WTC11 (cell line): ENCODE data around the gene ZBP1. TPM values are rescaled to one million over a fixed set of nuclear protein-coding genes. Genes with fewer than 3 reads are reported as not detected.

Experiments
- ATAC-seq: fragments of 200-7000 bp; cut with Tn5 transposase; 2 replicates; pipeline ENCODE4 v1.10.0; 2021; ENCODE audit warnings: mild to moderate bottlenecking, moderate library complexity
- CTCF ChIA-PET: fragments of 300-600 bp; sonication (Branson Sonifier 250); formaldehyde crosslinking; loops from one replicate; lab custom pipeline; 2021; ENCODE audit warnings: antibody characterized with exemption; lab: Charles Lee
- POLR2A ChIA-PET: fragments of 350-600 bp; sonication (Branson Sonifier 250); formaldehyde crosslinking; loops from one replicate; lab custom pipeline; 2021; ENCODE audit warnings: antibody characterized with exemption; lab: Charles Lee
- DNase-seq: peaks from one replicate; pipeline ENCODE4 v3.0.0; 2021; ENCODE audit warnings: low spot score
- H3K27ac Mint-ChIP-seq: 2 replicates; pipeline ENCODE4 v1.8.0; 2021; ENCODE audit warnings: mixed read lengths
- H3K27me3 Mint-ChIP-seq: 2 replicates; pipeline ENCODE4 v1.8.0; 2021; ENCODE audit warnings: low read depth, mild to moderate bottlenecking, moderate library complexity, mixed read lengths
- H3K36me3 Mint-ChIP-seq: 2 replicates; pipeline ENCODE4 v1.8.0; 2021; ENCODE audit warnings: mixed read lengths
- H3K4me1 Mint-ChIP-seq: 2 replicates; pipeline ENCODE4 v1.8.0; 2022; ENCODE audit warnings: mixed read lengths
- H3K4me3 Mint-ChIP-seq: 2 replicates; pipeline ENCODE4 v1.8.0; 2021; ENCODE audit warnings: mild to moderate bottlenecking, moderate library complexity, mixed read lengths
- H3K9me3 Mint-ChIP-seq: 2 replicates; pipeline ENCODE4 v1.8.0; 2021; ENCODE audit warnings: mixed read lengths
- ATF1 ChIP-seq: sonication (generic); formaldehyde crosslinking; IDR thresholded peaks from 2 replicates; pipeline ENCODE4 v1.8.1; 2023; ENCODE audit warnings: mild to moderate bottlenecking, moderate library complexity, missing genetic modification reagents
- HMGXB4 ChIP-seq: sonication (generic); formaldehyde crosslinking; IDR thresholded peaks from 2 replicates; pipeline ENCODE4 v1.8.1; 2023; ENCODE audit warnings: mild to moderate bottlenecking, moderate library complexity, missing genetic modification reagents
- MLX ChIP-seq: sonication (generic); formaldehyde crosslinking; IDR thresholded peaks from 2 replicates; pipeline ENCODE4 v1.8.1; 2023; ENCODE audit warnings: mild to moderate bottlenecking, missing genetic modification reagents, moderate library complexity
- MXD4 ChIP-seq: fragments of 250-450 bp; sonication (Bioruptor Pico); IDR thresholded peaks from 2 replicates; pipeline ENCODE4 v1.8.0; 2021; ENCODE audit warnings: mild to moderate bottlenecking, moderate library complexity, borderline replicate concordance
- TCF7 ChIP-seq: sonication (generic); formaldehyde crosslinking; IDR thresholded peaks from 2 replicates; pipeline ENCODE4 v1.8.0; 2022; ENCODE audit warnings: mild to moderate bottlenecking, low read depth, missing genetic modification reagents, moderate library complexity
- TP53 ChIP-seq: sonication (generic); formaldehyde crosslinking; IDR thresholded peaks from 2 replicates; pipeline ENCODE4 v1.8.1; 2023; ENCODE audit warnings: mild to moderate bottlenecking, missing genetic modification reagents
- ZNF281 ChIP-seq: sonication (generic); formaldehyde crosslinking; IDR thresholded peaks from 2 replicates; pipeline ENCODE4 v1.8.0; 2023; ENCODE audit warnings: mild to moderate bottlenecking, missing genetic modification reagents
- total RNA-seq: library from RNA; stranded (reverse); gene quantifications from 3 replicates; pipeline ENCODE4 v1.2.3, GENCODE V29; 2021
- TF ChIP-seq, protein P1 (sequence below): sonication (generic); formaldehyde crosslinking; IDR thresholded peaks from 2 replicates; pipeline ENCODE4 v1.8.1; 2022; ENCODE audit warnings: mild to moderate bottlenecking, missing genetic modification reagents, moderate library complexity, borderline replicate concordance
- TF ChIP-seq, protein P2 (sequence below): sonication (generic); formaldehyde crosslinking; IDR thresholded peaks from 2 replicates; pipeline ENCODE4 v1.8.0; 2023; ENCODE audit warnings: missing genetic modification reagents, mild to moderate bottlenecking, borderline replicate concordance
- TF ChIP-seq, protein P3 (sequence below): sonication (generic); formaldehyde crosslinking; IDR thresholded peaks from 2 replicates; pipeline ENCODE4 v1.8.1; 2022; ENCODE audit warnings: low read depth, mild to moderate bottlenecking, moderate library complexity, missing genetic modification reagents, borderline replicate concordance

The ZBP1 gene
- total RNA-seq, 1 experiment from 2014 or later = not detected

DNA sequence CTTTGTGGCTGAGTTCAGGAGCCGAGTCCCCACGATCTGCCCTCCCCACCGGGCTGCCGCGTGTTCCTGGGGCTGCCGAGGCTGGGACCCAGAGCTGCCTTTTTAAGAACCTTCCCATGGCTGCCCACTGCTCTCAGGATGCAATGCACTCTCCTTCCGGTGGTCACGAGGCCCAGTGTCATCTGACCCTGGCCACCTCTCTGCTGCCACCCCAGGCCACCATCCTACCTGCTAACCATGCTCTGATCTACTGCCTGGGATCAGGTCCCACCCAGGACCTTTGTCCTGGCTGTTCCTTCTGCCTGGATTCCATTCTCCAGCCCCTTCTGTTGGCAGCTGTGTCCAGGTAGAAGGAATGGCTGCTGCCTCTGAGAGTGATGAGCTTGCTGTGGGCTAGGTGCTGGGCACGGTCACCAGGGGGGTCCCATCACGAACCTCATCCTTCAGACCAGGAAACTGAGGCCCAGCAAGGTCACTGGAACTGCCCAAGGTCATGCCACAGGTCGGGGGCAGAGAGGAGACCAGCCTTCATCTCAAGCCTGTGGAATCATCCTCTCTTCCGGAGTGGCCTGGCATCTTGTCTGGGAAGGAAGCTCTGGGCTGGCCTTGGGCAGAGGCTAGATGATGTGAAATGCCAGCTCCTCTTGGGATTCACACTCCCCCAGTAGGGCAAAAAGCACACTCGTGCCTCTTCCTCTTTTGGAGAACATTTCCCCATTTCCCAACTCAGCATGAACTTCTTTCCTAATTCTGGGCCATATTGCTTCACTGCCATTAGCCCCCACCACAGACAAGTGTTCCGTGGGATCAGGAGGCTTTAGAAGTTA is 38.8 kb downstream of the ZBP1 start:
- peaks cover 20% of the 10 kb centered on the region for H3K4me1 Mint-ChIP-seq
- no peak overlapping the region for H3K4me3 Mint-ChIP-seq
- H3K9me3 Mint-ChIP-seq = no peaks in the 10 kb centered on the region
- no peak for TF ChIP-seq ZNF281 (CRISPR knock-in tag)
- no peak for TF ChIP-seq HMGXB4
- ATAC-seq (no peak), DNase-seq (no peak)
- POLR2A ChIA-PET = no interaction called here
- CTCF ChIA-PET = interaction anchor here (0.6 to 1.8 kb wide), 5 partner anchors 9 to 67 kb away, joined by 3 to 6 read pairs (median 4); no protein-coding TSS in a partner anchor
- no peaks in the 10 kb centered on the region for H3K36me3 Mint-ChIP-seq
- H3K27ac Mint-ChIP-seq = no peak overlapping the region
- peaks cover 3% of the 10 kb centered on the region; the same call in 1 of the 2 replicates for H3K27me3 Mint-ChIP-seq

DNA sequence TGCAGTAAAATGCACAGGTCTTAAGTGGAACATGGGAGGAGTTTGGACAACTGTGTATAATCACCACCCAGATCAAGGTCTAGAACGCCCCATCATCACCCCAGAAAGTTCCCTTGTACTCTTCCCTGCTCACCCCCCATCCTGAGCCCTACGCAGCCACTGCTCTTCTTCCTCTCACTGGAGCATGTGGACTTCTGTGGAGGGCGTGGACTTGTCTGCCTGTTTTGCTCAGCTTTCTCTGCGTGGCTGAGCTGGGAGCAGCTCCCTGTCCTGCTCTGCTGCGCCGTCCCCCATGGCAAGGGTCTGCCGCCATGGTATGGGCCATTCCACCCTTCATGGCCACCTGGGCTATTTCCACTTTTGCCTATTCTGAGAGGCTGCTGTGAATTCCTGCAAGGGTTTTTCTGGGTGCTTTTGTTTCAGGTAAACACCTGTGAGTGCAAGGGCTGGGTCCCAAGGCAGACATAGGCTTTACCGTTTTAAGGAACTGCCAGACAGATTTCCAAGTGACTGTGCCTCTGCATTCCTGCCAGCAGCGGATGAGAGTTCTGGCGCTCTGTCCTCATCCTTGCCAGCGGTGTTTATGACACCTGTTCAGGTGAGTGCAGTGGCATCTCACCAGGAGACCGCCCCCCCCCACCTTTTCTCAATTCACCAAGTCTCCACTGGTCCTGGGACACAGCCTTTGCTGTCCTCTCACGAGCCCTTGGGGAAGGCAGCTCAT is 39.6 kb downstream of the ZBP1 start:
- no peak overlapping the region for H3K4me3 Mint-ChIP-seq

More for the DNA sequence above, 39.6 kb downstream of the ZBP1 start:
- Mint-ChIP-seq H3K9me3 (no peaks in the 10 kb centered on the region), H3K27me3 (peaks cover 3% of the 10 kb centered on the region; the same call in 1 of the 2 replicates), H3K36me3 (no peaks in the 10 kb centered on the region), H3K4me1 (peaks cover 18% of the 10 kb centered on the region), H3K27ac (no peak overlapping the region)
- CTCF ChIA-PET = interaction anchor here (0.6 to 1.8 kb wide), 5 partner anchors 8 to 66 kb away, joined by 3 to 6 read pairs (median 4); no protein-coding TSS in a partner anchor
- no peak for ATAC-seq
- TF ChIP-seq MXD4 (CRISPR knock-in tag) (no peak), ATF1 (no peak), TCF7 (CRISPR knock-in tag) (no peak), TP53 (CRISPR knock-in tag) (no peak), MLX (CRISPR knock-in tag) (no peak)
- TF ChIP-seq, protein P1, sequence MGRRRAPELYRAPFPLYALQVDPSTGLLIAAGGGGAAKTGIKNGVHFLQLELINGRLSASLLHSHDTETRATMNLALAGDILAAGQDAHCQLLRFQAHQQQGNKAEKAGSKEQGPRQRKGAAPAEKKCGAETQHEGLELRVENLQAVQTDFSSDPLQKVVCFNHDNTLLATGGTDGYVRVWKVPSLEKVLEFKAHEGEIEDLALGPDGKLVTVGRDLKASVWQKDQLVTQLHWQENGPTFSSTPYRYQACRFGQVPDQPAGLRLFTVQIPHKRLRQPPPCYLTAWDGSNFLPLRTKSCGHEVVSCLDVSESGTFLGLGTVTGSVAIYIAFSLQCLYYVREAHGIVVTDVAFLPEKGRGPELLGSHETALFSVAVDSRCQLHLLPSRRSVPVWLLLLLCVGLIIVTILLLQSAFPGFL = no peak
- TF ChIP-seq, protein P2, sequence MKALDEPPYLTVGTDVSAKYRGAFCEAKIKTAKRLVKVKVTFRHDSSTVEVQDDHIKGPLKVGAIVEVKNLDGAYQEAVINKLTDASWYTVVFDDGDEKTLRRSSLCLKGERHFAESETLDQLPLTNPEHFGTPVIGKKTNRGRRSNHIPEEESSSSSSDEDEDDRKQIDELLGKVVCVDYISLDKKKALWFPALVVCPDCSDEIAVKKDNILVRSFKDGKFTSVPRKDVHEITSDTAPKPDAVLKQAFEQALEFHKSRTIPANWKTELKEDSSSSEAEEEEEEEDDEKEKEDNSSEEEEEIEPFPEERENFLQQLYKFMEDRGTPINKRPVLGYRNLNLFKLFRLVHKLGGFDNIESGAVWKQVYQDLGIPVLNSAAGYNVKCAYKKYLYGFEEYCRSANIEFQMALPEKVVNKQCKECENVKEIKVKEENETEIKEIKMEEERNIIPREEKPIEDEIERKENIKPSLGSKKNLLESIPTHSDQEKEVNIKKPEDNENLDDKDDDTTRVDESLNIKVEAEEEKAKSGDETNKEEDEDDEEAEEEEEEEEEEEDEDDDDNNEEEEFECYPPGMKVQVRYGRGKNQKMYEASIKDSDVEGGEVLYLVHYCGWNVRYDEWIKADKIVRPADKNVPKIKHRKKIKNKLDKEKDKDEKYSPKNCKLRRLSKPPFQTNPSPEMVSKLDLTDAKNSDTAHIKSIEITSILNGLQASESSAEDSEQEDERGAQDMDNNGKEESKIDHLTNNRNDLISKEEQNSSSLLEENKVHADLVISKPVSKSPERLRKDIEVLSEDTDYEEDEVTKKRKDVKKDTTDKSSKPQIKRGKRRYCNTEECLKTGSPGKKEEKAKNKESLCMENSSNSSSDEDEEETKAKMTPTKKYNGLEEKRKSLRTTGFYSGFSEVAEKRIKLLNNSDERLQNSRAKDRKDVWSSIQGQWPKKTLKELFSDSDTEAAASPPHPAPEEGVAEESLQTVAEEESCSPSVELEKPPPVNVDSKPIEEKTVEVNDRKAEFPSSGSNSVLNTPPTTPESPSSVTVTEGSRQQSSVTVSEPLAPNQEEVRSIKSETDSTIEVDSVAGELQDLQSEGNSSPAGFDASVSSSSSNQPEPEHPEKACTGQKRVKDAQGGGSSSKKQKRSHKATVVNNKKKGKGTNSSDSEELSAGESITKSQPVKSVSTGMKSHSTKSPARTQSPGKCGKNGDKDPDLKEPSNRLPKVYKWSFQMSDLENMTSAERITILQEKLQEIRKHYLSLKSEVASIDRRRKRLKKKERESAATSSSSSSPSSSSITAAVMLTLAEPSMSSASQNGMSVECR (CRISPR knock-in tag) = no peak
- TF ChIP-seq, protein P3, sequence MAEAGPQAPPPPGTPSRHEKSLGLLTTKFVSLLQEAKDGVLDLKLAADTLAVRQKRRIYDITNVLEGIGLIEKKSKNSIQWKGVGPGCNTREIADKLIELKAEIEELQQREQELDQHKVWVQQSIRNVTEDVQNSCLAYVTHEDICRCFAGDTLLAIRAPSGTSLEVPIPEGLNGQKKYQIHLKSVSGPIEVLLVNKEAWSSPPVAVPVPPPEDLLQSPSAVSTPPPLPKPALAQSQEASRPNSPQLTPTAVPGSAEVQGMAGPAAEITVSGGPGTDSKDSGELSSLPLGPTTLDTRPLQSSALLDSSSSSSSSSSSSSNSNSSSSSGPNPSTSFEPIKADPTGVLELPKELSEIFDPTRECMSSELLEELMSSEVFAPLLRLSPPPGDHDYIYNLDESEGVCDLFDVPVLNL = no peak
- no peak for DNase-seq
- POLR2A ChIA-PET = no interaction called here
